Cardiac septum (tissue), 1 donor: ENCODE results near the gene TRABD2B. TPM values are rescaled to one million over a fixed set of nuclear protein-coding genes. Genes with fewer than 3 reads are reported as not detected.

Experiments used
- DNase-seq: peaks from one replicate; pipeline ENCODE4 v3.0.0-alpha.2; 2020; ENCODE audit warnings: low spot score
- intact Hi-C: fragments of 100-400 bp; cut with DNase I; formaldehyde crosslinking; loops from one replicate; pipeline ENCODE4 v1.14.0; 2022
- total RNA-seq: library from RNA; stranded (reverse); fragmentation: NEBNext Ultra II Directional; extraction: Animal tissue kit (Norgen Biotek cat#: 25700); gene quantifications from one replicate; pipeline ENCODE4 v1.2.1, GENCODE V29; 2021
- donor health status: DM: no; HTN: no; CAD: no.

The TRABD2B gene
- total RNA-seq, 1 donor from 2014 or later = 3.4 TPM

- DNase-seq = no peak
- intact Hi-C loops = no loop called here
These were observed 219.9 kb downstream of the TRABD2B start for GRCh38 chr1:47777322-47777721.

GRCh38 chr1:47776667-47777131, 220.5 kb downstream of the TRABD2B start:
- no peak for DNase-seq
- intact Hi-C loops = no loop called here

- no peak for DNase-seq
- intact Hi-C loops = no loop called here
These were observed 222.0 kb downstream of the TRABD2B start for GRCh38 chr1:47774986-47775834.

- intact Hi-C loops = no loop called here
- no peak for DNase-seq
These were observed 224.1 kb downstream of the TRABD2B start for GRCh38 chr1:47772960-47773682.

GRCh38 chr1:47772281-47772680, 224.9 kb downstream of the TRABD2B start:
- intact Hi-C loops = no loop called here
- no peak for DNase-seq

- intact Hi-C loops = no loop called here
- no peak for DNase-seq
These were observed 225.4 kb downstream of the TRABD2B start for GRCh38 chr1:47771751-47772150.

- intact Hi-C loops = loop anchor here (10.0 kb wide), 1 partner anchor 285 kb away; no protein-coding TSS in a partner anchor
- no peak for DNase-seq
These were observed 227.2 kb downstream of the TRABD2B start for GRCh38 chr1:47769983-47770382.

- intact Hi-C loops = loop anchor here (10.0 kb wide), 1 partner anchor 286 kb away; no protein-coding TSS in a partner anchor
- no peak for DNase-seq
These were observed 227.9 kb downstream of the TRABD2B start for GRCh38 chr1:47769295-47769694.

- intact Hi-C loops = loop anchor here (10.0 kb wide), 1 partner anchor 287 kb away; no protein-coding TSS in a partner anchor
These were observed 229.5 kb downstream of the TRABD2B start for GRCh38 chr1:47767741-47768100.

GRCh38 chr1:47766832-47767740, 230.1 kb downstream of the TRABD2B start:
- no peak for DNase-seq
- intact Hi-C loops = loop anchor here (10.0 kb wide), 1 partner anchor 288 kb away; no protein-coding TSS in a partner anchor

More at GRCh38 chr1:47767741-47768100, 229.5 kb downstream of the TRABD2B start:
- DNase-seq = no peak

GRCh38 chr1:47765742-47766485, 231.3 kb downstream of the TRABD2B start:
- intact Hi-C loops = loop anchor here (10.0 kb wide), 1 partner anchor 289 kb away; no protein-coding TSS in a partner anchor
- DNase-seq = no peak

GRCh38 chr1:47765236-47765635, 231.9 kb downstream of the TRABD2B start:
- no peak for DNase-seq
- intact Hi-C loops = loop anchor here (10.0 kb wide), 1 partner anchor 290 kb away; no protein-coding TSS in a partner anchor

- intact Hi-C loops = loop anchor here (10.0 kb wide), 1 partner anchor 290 kb away; no protein-coding TSS in a partner anchor
- no peak for DNase-seq
These were observed 232.6 kb downstream of the TRABD2B start for GRCh38 chr1:47764461-47765046.

- no peak for DNase-seq
These were observed 233.5 kb downstream of the TRABD2B start for GRCh38 chr1:47763591-47764171.

GRCh38 chr1:47761974-47762373, 235.2 kb downstream of the TRABD2B start:
- intact Hi-C loops = loop anchor here (10.0 kb wide), 1 partner anchor 293 kb away; no protein-coding TSS in a partner anchor
- DNase-seq = peak; percentile 22

More at GRCh38 chr1:47763591-47764171, 233.5 kb downstream of the TRABD2B start:
- intact Hi-C loops = loop anchor here (10.0 kb wide), 1 partner anchor 291 kb away; no protein-coding TSS in a partner anchor

GRCh38 chr1:47761201-47761930, 235.8 kb downstream of the TRABD2B start:
- intact Hi-C loops = loop anchor here (10.0 kb wide), 1 partner anchor 293 kb away; no protein-coding TSS in a partner anchor
- peak; percentile 41 for DNase-seq
